Measurements from ENCODE around the gene CYP26C1.

DNA sequence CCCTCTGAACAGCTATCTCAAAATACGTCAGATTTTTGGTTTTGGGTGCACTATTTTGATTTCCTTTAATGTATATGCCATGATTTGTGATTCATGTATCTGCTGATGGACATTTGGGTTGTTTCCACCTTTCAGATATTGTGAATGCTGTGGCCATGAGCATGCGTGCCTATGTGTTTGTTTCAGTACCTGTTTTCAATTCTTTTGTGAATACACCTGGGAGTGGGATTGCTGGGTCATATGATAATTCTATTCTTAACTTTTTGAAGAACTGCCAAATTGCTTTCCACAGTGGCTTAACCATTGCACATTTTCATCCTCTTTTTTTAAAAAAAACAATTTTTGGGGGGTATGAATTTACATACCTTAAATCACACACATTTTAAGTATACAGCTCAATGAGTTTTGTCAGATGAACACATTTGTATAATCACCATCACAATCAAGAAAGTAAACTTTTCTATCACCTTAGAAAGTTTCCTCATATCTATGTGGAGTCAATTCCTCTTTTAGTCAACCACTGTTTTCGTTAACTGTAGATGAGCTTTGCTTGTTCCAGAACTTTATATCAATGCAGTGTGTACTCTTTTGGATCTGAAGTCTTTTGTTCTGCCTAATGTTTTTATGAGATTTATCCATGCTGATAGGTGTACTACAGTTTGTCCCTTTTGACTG is 50.0 kb downstream of the CYP26C1 start:
- TF ChIP-seq POLR2AphosphoS5 (IDR thresholded peaks at IDR 0.05), result no peak
- TF ChIP-seq, protein P1, sequence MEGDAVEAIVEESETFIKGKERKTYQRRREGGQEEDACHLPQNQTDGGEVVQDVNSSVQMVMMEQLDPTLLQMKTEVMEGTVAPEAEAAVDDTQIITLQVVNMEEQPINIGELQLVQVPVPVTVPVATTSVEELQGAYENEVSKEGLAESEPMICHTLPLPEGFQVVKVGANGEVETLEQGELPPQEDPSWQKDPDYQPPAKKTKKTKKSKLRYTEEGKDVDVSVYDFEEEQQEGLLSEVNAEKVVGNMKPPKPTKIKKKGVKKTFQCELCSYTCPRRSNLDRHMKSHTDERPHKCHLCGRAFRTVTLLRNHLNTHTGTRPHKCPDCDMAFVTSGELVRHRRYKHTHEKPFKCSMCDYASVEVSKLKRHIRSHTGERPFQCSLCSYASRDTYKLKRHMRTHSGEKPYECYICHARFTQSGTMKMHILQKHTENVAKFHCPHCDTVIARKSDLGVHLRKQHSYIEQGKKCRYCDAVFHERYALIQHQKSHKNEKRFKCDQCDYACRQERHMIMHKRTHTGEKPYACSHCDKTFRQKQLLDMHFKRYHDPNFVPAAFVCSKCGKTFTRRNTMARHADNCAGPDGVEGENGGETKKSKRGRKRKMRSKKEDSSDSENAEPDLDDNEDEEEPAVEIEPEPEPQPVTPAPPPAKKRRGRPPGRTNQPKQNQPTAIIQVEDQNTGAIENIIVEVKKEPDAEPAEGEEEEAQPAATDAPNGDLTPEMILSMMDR (IDR thresholded peaks at IDR 0.05), result no peak
